ENCODE data around the gene C10orf62. TPM values are rescaled to one million over a fixed set of nuclear protein-coding genes. Genes with fewer than 3 reads are reported as not detected.
A peak's percentile ranks its signal among the peaks of the same experiment; 100 is the strongest.
"Not testable (repeated sequence)": the region's sequence is repeated elsewhere in the genome, so short reads cannot be mapped to it uniquely, and the experiment has no call there.

The C10orf62 gene
- total RNA-seq, 2 experiments from 2014 or later = not detected

DNA sequence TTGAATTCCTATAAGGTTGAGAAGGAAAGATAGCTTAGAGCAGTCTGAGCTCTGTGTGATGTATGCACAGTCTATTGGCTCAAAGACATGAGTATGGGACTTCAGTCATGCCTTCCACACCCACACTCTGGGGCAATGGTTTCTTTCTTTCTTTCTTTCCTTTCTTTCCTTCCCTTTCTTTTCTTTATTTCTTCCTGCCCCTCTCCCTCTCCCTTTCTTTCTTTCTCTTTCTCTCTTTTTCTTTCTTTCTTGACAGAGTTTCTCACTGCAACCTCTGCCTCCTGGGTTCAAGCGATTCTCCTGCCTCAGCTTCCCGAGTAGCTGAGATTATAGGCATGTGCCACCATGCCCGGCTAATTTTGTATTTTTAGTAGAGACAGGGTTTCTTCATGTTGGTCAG lies 49.6 kb downstream of the C10orf62 start:
- intact Hi-C loops (cut with micrococcal nuclease) = loop anchor here (10.0 kb wide), 1 partner anchor 344 kb away; the partner anchor contains the start of gene ARHGAP19
- ChIA-PET CTCF (interaction anchor here (0.6 kb wide), 1 partner anchor 220 kb away, joined by 4 read pairs; no protein-coding TSS in a partner anchor), POLR2A (interaction anchor here (0.6 kb wide), 2 partner anchors 34 to 993 kb away, joined by 3 read pairs; no protein-coding TSS in a partner anchor)
- H3K9me3 Mint-ChIP-seq, H3K27me3 Mint-ChIP-seq, H3K36me3 Mint-ChIP-seq, H3K4me3 Mint-ChIP-seq, H3K27ac Mint-ChIP-seq, DNase-seq: not testable (repeated sequence)
- peaks cover 17% of the 10 kb centered on the region for H3K4me1 Mint-ChIP-seq (ENCODE audit: low read depth)

DNA sequence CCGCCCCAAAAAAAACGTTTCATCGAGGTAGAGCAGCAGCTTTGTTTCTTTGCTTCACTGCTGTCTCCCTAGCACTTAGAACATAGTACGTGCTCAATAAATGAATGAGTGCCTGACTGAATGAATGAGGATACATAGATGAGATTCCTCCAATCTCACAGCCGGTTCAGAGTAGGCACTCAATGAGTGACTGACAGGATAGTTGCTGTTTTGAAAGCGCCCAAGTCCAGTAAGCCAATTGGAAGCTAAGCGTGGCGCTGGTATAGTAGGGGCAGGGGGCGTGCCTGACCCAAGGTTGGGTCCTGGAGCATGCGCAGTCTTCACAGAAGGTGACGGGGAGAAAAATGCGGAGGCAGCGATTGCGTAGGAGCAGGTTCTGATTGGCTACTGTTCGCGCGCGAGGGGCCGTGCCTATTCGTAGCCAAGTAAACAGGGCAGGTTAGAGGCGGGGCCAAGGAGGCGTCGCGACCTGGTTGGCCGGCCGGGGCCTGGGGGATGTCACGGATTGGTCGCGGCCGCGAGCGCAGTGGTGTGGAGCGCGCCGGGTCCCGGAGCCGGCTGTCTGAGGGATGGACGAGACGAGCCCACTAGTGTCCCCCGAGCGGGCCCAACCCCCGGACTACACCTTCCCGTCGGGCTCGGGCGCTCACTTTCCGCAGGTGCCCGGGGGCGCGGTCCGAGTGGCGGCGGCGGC lies 50.8 kb downstream of the C10orf62 start, which contains the start of gene PI4K2A:
PI4K2A (plus strand) TSS at position 498 of the 694 bp plus-strand sequence; CDS start at position 570, 72 bp downstream.
- intact Hi-C loops (cut with micrococcal nuclease) = loop anchor here (1.0 to 2.0 kb wide), 5 partner anchors 9 to 212 kb away; partner anchors contain the start of genes ANKRD2, AVPI1, MMS19 and UBTD1
- POLR2A ChIA-PET = interaction anchor here (0.8 to 2.0 kb wide), 7 partner anchors 8 to 808 kb away, joined by 3 to 9 read pairs (median 3); partner anchors contain the start of genes AVPI1, LCOR and R3HCC1L
- peak within 1 kb of the TSS; percentile 79 for H3K27ac Mint-ChIP-seq
- no peaks in the 10 kb centered on the region for H3K27me3 Mint-ChIP-seq
- CTCF ChIA-PET = interaction anchor here (0.7 to 1.9 kb wide), 3 partner anchors 61 to 1551 kb away, joined by 3 to 7 read pairs (median 4); partner anchors contain the start of gene ANKRD2
- H3K9me3 Mint-ChIP-seq = no peaks in the 10 kb centered on the region
- peaks cover 5% of the 10 kb centered on the region for H3K36me3 Mint-ChIP-seq
- peak within 1 kb of the TSS; percentile 97 for H3K4me3 Mint-ChIP-seq
- H3K4me1 Mint-ChIP-seq (ENCODE audit: low read depth) = peaks cover 17% of the 10 kb centered on the region
- peak; percentile 100 for DNase-seq

Other genes with a start within 250 kb of the C10orf62 start
- 10 to 100 TPM; 40.4 to 41.8 TPM for gene RRP12, start 188.4 kb upstream of the C10orf62 start, total RNA-seq
- 1,000 to 10,000 TPM; 1,430 to 1,457 TPM for gene PGAM1, start 163.5 kb upstream of the C10orf62 start, total RNA-seq
- 10 to 100 TPM; 69.0 to 75.1 TPM for gene EXOSC1, start 143.7 kb upstream of the C10orf62 start, total RNA-seq
- gene ZDHHC16, start 143.5 kb upstream of the C10orf62 start, total RNA-seq = 10 to 100 TPM; 42.5 to 43.6 TPM
- 10 to 100 TPM; 84.7 to 86.8 TPM for gene MMS19, start 91.3 kb upstream of the C10orf62 start, total RNA-seq
- gene UBTD1, start 90.8 kb upstream of the C10orf62 start, total RNA-seq = 1 to 10 TPM; 1.6 to 2.6 TPM
- not detected for gene ANKRD2, start 16.9 kb upstream of the C10orf62 start, total RNA-seq
- not detected for gene HOGA1, start 5.3 kb upstream of the C10orf62 start, total RNA-seq
- gene MORN4, start 43.8 kb downstream of the C10orf62 start, total RNA-seq = 1 to 10 TPM; 5.3 to 6.5 TPM
- gene PI4K2A, start 51.0 kb downstream of the C10orf62 start, total RNA-seq = 10 to 100 TPM; 13.1 to 13.2 TPM
- 1 to 10 TPM; 1.7 to 2.1 TPM for gene AVPI1, start 97.5 kb downstream of the C10orf62 start, total RNA-seq
- gene MARVELD1, start 124.0 kb downstream of the C10orf62 start, total RNA-seq = 1 to 10 TPM; 2.9 to 4.0 TPM
- gene ZFYVE27, start 147.4 kb downstream of the C10orf62 start, total RNA-seq = 10 to 100 TPM; 20.9 to 22.8 TPM
- not detected for gene SFRP5, start 182.3 kb downstream of the C10orf62 start, total RNA-seq

Measured in activated CD4-positive, alpha-beta memory T cell treated with anti-CD3 and anti-CD28 coated beads for 36 hours (primary cell).